ENCODE measurements around the gene FALEC. TPM values are rescaled to one million over a fixed set of nuclear protein-coding genes. Genes with fewer than 3 reads are reported as not detected.
A peak's percentile ranks its signal among the peaks of the same experiment; 100 is the strongest.

The FALEC gene
- total and polyA plus RNA-seq, 9 of the 15 experiments (the other 6 are each of a cell fraction or from before 2014, with no cell fraction given) = 0.15 to 1.8 (median 0.53) TPM; not detected in 5

DNA sequence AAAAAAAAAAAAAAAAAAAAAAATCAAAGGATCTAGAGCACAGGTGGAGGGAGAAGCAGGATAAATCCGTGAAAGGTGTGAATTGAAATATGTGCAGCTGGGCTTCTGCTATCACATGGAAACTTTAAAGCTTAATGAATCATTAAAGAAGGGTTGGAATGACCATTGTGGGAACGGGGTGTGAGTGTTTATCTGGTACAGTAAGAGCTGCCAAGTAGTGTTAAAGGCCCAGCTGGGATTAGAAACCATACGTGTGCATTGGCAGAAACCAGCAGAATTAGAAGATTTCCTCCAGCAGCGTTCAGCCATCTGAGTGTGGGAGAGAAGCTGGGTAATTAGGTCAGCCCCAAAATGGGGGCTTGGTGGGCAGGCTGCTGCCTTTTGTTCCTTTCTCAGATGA lies 13.5 kb downstream of the FALEC start (continued):
- TF ChIP-seq, protein P1, sequence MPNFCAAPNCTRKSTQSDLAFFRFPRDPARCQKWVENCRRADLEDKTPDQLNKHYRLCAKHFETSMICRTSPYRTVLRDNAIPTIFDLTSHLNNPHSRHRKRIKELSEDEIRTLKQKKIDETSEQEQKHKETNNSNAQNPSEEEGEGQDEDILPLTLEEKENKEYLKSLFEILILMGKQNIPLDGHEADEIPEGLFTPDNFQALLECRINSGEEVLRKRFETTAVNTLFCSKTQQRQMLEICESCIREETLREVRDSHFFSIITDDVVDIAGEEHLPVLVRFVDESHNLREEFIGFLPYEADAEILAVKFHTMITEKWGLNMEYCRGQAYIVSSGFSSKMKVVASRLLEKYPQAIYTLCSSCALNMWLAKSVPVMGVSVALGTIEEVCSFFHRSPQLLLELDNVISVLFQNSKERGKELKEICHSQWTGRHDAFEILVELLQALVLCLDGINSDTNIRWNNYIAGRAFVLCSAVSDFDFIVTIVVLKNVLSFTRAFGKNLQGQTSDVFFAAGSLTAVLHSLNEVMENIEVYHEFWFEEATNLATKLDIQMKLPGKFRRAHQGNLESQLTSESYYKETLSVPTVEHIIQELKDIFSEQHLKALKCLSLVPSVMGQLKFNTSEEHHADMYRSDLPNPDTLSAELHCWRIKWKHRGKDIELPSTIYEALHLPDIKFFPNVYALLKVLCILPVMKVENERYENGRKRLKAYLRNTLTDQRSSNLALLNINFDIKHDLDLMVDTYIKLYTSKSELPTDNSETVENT (CRISPR knock-in tag; IDR thresholded peaks at IDR 0.05) = no peak
- TF ChIP-seq, protein P2, sequence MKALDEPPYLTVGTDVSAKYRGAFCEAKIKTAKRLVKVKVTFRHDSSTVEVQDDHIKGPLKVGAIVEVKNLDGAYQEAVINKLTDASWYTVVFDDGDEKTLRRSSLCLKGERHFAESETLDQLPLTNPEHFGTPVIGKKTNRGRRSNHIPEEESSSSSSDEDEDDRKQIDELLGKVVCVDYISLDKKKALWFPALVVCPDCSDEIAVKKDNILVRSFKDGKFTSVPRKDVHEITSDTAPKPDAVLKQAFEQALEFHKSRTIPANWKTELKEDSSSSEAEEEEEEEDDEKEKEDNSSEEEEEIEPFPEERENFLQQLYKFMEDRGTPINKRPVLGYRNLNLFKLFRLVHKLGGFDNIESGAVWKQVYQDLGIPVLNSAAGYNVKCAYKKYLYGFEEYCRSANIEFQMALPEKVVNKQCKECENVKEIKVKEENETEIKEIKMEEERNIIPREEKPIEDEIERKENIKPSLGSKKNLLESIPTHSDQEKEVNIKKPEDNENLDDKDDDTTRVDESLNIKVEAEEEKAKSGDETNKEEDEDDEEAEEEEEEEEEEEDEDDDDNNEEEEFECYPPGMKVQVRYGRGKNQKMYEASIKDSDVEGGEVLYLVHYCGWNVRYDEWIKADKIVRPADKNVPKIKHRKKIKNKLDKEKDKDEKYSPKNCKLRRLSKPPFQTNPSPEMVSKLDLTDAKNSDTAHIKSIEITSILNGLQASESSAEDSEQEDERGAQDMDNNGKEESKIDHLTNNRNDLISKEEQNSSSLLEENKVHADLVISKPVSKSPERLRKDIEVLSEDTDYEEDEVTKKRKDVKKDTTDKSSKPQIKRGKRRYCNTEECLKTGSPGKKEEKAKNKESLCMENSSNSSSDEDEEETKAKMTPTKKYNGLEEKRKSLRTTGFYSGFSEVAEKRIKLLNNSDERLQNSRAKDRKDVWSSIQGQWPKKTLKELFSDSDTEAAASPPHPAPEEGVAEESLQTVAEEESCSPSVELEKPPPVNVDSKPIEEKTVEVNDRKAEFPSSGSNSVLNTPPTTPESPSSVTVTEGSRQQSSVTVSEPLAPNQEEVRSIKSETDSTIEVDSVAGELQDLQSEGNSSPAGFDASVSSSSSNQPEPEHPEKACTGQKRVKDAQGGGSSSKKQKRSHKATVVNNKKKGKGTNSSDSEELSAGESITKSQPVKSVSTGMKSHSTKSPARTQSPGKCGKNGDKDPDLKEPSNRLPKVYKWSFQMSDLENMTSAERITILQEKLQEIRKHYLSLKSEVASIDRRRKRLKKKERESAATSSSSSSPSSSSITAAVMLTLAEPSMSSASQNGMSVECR (CRISPR knock-in tag; IDR thresholded peaks at IDR 0.05) = no peak
- TF ChIP-seq, protein P3, sequence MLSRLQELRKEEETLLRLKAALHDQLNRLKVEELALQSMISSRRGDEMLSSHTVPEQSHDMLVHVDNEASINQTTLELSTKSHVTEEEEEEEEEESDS (CRISPR knock-in tag; IDR thresholded peaks at IDR 0.05) = no peak
- TF ChIP-seq, protein P4, sequence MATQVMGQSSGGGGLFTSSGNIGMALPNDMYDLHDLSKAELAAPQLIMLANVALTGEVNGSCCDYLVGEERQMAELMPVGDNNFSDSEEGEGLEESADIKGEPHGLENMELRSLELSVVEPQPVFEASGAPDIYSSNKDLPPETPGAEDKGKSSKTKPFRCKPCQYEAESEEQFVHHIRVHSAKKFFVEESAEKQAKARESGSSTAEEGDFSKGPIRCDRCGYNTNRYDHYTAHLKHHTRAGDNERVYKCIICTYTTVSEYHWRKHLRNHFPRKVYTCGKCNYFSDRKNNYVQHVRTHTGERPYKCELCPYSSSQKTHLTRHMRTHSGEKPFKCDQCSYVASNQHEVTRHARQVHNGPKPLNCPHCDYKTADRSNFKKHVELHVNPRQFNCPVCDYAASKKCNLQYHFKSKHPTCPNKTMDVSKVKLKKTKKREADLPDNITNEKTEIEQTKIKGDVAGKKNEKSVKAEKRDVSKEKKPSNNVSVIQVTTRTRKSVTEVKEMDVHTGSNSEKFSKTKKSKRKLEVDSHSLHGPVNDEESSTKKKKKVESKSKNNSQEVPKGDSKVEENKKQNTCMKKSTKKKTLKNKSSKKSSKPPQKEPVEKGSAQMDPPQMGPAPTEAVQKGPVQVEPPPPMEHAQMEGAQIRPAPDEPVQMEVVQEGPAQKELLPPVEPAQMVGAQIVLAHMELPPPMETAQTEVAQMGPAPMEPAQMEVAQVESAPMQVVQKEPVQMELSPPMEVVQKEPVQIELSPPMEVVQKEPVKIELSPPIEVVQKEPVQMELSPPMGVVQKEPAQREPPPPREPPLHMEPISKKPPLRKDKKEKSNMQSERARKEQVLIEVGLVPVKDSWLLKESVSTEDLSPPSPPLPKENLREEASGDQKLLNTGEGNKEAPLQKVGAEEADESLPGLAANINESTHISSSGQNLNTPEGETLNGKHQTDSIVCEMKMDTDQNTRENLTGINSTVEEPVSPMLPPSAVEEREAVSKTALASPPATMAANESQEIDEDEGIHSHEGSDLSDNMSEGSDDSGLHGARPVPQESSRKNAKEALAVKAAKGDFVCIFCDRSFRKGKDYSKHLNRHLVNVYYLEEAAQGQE (IDR thresholded peaks at IDR 0.05; ENCODE audit: borderline replicate concordance) = no peak
- TF ChIP-seq, protein P4 (CRISPR knock-in tag; IDR thresholded peaks at IDR 0.05; ENCODE audit: low read depth) = no peak
- TF ChIP-seq MTA3 (IDR thresholded peaks at IDR 0.05; ENCODE audit: borderline replicate concordance) = no peak
- TF ChIP-seq, protein P5, sequence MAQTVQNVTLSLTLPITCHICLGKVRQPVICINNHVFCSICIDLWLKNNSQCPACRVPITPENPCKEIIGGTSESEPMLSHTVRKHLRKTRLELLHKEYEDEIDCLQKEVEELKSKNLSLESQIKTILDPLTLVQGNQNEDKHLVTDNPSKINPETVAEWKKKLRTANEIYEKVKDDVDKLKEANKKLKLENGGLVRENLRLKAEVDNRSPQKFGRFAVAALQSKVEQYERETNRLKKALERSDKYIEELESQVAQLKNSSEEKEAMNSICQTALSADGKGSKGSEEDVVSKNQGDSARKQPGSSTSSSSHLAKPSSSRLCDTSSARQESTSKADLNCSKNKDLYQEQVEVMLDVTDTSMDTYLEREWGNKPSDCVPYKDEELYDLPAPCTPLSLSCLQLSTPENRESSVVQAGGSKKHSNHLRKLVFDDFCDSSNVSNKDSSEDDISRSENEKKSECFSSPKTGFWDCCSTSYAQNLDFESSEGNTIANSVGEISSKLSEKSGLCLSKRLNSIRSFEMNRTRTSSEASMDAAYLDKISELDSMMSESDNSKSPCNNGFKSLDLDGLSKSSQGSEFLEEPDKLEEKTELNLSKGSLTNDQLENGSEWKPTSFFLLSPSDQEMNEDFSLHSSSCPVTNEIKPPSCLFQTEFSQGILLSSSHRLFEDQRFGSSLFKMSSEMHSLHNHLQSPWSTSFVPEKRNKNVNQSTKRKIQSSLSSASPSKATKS (CRISPR knock-in tag; IDR thresholded peaks at IDR 0.05) = no peak
- TF ChIP-seq ARNT (IDR thresholded peaks at IDR 0.05) = no peak
- TF ChIP-seq, protein P6, sequence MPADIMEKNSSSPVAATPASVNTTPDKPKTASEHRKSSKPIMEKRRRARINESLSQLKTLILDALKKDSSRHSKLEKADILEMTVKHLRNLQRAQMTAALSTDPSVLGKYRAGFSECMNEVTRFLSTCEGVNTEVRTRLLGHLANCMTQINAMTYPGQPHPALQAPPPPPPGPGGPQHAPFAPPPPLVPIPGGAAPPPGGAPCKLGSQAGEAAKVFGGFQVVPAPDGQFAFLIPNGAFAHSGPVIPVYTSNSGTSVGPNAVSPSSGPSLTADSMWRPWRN (IDR thresholded peaks at IDR 0.05; ENCODE audit: low read depth) = no peak
- TF ChIP-seq KDM1A (IDR thresholded peaks at IDR 0.05) = 0 out of 4 replicates have a peak, but pooled peaks have one; percentile 13 to 28

Measured in K562 (cell line).